GM18861 (cell line): ENCODE data around the gene GTSE1.

ENCODE experiments used
- ATAC-seq: cut with Tn5 transposase; IDR thresholded peaks from one replicate; pipeline ENCODE4 v1.9.1; 2021; ENCODE audit not compliant: unreplicated experiment

Gene GTSE1

DNA sequence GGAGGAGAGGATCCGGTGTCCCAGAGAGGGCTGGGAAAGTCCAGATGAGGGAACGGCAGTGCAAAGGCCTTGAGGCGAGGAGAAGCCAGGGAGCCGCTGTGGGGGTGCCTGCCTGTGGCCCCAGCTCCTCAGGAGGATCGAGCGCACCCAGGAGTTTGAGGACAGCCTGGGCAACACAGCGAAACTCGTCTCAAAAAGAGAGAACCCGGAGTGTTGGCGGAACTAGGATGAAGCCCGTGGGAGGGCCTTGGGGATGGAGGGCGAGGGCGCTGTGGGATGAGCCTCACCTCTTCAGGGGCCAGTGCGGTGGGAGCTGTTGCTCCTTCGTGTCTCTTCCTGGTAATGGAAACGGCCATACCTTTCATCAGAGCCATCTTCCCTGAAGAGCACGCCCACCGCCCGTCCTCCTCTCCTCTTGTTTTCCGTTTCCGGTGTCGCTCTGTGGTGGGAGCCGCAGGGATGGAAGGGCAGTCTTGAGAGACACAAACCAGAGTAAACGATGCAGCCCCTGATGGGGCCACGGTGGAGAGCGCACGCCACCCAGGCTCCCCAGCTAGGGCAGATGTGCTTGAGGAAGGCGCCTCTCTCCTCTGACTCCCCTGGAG is 54.6 kb downstream of the GTSE1 start:
- no peak for ATAC-seq

DNA sequence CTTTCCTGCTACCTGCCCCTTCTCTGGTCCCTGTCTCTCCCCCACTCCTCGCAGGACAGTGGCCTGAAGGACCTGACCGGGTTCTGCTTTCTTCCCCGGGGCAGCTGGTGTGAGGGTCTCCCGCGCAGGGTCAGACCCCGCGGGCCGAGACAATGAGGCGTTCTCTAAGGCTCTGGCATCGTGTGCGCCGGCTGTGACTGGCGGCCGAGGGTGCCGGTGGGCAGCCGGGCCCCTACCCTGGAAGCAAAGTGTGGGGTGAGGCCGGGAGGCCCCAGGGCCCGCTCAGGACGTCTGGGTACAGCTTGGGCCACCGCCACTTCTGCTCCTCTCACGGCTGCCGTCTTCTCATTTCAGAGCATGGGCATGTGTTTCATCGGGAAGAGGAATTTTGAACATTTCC is 55.1 kb downstream of the GTSE1 start:
- no peak for ATAC-seq

DNA sequence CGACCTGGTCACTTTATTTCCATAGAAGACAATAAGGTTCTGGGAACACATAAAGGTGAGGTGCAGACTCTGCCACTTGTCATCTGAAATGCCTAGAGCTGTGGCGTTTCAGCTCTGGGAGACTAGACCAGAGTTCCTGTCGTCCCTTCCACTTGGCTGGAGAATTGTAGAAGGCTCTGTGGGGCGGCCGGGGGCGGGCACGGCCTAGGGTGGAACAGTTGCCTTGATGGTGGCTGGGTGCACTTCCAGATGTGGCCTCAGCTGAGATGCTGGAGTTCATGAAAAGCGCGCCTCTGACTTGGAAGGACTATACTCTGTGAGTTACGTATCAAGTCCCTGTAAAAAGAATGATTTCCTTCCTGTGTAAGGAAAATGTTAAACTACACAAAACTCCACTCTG is 55.6 kb downstream of the GTSE1 start:
- ATAC-seq = no peak

DNA sequence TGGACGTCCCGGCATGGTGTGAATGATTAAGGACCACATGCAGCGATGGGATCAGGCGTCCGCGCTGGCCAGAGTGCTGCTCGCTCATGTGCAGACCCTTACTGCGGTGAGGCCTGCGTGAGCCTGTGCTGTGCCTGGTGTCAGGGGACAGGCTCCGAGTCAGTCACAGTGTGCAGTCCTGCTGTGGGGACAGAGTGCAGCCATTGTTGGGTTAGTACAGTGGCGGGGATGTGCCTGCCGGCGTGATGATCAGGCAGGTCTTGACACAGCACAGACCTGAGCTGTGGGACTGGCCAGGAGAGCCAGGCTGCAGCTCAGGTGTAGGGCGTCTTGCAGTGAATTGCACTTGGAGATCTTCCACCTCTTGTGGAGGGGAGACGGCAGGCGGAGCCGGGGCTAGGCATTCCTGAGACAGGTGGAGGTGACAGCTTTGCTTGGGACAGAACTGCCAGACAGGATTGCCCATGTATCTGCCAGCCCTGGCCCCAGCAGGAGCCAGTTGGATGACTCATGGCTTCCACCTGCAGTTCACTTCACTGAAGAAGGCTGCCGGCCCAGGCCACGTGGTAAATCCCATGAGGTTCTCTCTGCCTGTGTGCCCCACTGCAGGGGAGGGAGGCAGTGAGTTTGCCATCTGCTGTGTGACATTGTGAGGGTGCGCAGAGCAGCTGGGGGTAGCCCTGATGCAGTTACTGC is 56.2 kb downstream of the GTSE1 start:
- ATAC-seq = no peak

DNA sequence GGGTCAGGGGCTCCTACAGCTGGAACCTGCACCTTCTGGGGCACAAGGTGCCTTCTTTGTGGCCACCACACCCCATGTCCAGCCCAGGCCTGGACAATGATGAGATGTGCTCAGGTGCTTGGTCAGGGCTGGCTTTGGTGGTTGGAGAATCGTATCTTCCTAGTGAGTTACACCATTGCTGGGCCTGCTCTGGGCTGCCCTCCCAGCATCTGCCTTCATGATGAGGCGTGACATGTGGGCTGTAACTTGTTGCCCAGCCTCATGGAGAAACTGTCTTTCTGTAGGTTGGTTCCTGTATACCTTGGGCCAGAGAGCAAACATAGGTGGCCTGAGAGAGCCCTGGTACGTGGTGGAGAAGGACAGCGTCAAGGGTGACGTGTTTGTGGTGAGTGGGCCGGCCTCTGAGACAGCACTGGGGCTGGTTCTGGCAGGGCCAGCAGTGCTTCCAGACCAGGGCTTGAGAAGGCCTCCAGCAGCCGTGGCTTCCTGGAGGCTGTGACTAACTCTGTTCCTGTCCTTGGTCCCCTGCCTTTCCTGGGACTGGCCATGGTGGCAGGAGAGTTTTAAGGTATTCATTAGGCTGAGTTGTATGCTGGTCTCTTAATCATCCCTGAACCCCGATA is 56.9 kb downstream of the GTSE1 start:
- ATAC-seq = no peak

DNA sequence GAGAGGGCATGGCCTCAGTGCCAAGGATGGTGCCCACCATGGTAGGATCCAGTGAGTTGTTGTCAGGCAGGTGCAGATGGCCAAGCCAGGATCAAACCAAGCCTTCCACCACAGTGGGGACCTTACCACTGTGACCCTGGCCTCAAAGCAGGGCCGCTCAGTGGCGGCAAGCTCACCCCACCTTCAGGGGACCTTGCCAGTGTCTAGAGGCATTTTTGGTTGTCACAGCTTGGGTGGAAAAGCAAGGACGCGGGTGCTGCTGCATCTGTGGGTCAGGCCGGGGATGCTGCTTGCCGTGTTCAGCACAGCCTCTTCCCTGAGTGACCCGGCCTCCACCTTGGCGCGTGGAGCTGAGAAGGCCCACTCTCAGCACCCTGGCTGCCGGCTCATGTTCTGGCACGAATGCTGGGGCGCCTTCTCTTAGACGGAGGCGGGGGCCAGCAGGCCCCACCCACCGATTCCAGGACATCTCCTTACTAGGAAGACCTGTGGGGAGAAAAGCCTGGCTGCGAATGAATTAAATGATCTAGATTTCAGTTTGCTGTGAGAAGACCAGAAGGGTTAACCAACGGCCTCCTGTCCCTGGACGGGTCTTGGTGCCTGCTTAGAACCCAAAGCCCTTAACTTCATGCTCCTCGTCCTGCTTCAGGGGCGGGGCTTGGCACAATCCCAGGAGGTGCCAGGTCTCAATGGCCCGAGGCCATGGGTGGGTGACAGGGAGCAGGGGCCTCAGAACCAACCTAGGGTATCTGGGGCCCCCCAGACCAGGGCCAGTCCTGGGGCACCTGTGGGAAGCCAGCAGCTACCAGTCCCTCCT is 57.7 kb downstream of the GTSE1 start:
- ATAC-seq = no peak

DNA sequence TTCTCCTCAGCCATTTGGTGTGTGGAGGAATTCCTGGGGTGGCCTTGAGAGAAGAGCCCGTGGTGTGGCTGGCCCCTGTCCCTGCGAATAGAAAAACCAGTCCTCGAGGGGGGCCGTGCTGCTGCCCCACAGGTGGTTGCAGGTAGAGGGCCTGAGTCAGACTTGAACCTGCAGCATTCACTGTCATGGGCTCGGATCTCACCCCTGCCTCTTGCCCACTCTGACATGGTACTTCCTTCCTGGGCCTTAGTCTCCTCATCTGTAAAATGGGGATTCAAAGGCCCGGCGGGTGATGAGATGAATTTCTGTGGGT is 58.3 kb downstream of the GTSE1 start:
- no peak for ATAC-seq

DNA sequence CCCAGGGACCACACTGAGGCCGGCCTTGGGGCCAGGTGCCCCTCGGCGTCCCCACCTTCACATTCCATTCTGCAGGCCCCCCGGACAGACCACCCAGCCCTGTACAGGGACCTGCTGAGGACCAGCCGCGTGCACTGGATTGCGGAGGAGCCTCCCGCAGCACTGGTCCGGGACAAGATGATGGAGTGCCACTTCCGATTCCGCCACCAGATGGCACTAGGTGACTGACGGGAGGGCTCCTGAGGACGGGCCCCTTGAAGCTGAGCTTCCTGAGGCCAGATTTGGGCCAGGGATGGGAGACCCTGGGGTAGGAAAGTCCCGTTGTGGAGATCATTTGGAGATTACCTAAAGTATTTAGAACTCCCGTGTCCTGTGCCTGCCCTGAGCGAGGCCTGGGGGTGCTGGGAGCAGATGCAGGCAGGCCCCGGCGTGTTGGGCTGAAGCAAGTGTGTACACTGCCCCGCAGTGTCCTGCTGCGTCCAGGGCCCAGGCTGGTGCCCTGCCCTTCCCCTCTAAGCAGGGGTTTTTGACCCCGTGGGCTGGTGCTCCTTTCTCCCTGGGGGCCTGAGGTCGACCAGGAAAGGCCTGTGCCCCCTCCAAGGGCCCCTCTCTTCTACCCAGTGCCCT is 58.8 kb downstream of the GTSE1 start:
- no peak for ATAC-seq

DNA sequence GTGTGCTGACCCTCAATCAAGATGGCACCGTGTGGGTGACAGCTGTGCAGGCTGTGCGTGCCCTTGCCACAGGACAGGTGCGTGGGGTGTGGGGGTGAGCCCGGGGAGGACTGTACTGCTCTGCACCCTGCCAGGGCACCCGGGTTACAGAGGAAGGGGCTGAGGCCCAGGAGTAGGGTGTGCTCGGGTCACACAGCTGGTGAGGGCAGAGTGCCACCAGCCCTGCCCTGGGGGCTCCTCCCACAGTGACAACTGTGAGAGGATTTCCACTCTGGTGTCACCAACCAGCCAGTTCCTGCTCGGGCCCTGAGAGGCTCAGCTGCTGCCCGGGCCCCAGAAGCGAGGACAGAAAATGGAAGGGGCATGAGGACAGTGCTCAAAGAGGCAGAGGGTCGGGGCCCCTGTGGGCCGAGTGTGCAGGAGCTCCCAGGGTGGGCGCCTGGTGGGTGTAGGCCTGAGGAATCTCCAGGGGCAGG is 59.4 kb downstream of the GTSE1 start:
- ATAC-seq = no peak

DNA sequence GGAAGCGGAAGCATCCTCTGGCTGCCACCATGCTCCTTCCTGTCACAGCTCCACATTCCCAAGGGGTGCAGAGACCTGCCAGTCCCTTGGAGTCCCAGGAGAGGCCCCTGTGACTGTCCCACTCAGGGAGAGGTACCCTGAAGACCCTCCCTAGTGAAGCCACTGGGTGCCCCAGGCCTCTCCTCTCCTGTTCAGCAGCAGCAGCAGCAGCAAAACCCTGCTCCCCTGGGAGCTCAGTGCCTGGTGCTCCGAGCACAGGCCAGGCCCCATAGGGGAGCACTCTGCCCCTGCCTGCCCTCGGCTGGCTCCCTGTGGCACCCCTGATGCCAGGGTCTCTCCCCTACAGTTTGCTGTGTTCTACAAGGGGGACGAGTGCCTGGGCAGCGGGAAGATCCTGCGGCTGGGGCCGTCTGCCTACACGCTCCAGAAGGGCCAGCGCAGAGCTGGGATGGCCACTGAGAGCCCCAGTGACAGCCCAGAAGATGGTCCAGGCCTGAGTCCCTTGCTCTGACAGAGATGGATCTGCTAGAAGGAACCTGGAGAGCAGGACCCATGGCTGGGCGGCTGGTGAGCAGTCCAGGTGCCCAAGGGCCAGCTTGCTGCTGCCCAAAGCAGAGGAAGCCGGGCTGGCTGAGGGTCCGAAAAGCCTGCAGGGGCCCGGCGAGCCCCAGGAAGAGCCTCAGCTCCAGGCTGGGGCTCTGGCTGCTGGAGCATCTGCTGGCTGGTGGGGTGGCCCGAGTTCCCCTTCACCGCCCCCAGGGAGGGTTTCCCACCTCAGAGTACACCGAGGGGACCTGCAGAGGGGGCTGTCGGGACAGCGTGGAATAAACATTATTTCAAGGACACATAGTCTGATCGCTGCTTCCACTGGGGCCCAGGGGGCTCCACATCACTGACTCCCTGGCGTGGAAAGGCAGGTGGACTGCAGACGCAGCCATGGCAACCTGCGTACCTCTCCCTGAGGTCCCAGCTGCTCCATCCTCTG is 60.1 kb downstream of the GTSE1 start:
- no peak for ATAC-seq

DNA sequence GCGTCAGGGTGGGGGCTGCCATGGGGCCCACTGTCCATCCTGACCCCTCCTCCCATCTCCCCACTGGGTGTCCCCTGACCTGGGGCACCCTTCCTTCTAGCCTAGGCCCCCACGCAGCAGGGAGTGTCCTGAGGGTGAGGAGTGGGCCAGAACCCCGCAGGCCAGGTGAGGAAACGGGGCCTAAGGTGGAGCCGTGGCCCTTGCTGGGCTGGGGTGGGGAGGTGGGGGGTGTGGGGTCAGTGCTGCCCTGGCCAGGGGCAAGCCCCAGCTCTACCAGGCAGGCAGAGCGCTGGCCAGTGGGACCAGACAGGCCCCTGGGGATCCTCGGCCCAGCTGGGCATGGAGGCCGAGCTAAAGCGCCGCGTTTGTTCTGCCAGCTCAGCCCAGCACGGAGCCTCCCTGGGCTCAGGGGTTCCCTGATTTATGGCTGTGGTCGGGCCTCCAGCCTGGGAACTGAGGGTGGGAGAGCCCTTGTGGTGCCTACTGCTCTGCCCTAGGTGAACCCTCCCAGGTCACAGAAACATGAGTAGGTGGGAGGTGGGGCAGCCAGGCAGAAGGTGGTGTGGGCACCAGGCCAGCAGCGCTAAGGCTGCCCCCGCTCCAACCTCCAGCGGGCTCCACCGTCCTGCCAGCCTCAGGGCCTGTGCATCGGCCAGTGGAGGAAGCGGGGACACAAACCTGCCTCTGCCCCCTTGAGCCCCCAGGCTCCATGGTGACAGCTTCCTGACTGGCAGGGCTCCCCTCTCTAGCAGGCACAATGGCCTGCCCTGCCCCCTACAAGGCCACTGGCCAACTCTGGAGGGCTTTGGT is 61.2 kb downstream of the GTSE1 start:
- ATAC-seq = no peak

DNA sequence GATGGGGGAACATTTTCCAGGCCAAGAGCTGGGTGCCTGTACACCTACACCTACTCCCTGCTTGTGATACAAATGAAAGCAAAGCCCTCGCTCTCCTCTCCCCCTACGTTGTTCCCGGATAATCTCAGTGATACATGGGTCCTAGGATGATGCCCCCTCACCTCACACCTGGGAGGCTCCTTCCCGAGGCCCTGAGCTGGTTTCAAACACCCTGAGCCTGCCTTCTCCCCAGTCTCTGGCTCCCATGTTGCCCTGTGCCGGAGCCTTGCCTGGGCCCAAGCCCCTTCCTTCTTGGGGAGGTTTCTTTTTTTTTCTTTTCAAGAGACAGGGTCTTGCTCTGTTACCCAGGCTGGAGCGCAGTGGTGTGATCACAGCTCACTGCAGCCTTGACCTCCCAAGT is 62.1 kb downstream of the GTSE1 start:
- no peak for ATAC-seq

DNA sequence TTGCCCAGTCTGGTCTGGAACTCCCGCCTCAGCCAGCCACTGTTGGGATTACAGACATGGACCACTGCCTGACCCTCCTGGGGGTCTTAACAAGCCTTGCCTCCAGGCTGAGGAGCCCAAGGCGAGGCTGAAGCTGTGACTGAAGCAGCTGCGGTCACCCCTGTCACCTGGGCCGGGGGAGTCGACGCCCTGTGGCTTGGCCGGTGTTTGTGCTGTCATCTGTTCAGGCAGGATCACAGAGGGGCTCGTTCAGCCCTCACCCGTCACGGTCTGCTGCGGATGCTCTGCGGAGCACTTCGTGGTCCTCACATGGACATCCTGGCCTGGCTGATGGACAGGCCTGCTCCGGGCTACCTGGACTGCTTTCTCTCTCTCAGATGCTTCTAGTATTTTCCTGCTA is 62.7 kb downstream of the GTSE1 start:
- ATAC-seq = no peak

DNA sequence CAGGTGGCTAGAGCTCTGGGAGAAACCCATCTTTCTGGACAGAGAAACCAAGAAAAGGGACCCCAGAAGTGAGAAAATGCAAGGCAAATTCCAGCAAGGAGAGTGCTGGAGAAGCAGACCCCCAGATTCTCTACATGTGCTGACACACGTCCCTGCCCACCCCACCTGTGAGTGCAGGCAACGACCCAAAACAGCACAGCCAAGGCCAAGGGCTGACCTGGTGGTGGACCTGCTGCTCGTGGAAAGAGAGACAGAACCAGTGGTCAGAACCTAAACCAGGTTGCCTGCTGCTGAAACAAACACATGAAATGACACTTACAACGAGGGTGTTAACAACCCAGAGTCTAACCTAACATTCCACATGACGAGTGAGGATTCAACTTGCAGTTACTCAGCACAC is 63.4 kb downstream of the GTSE1 start:
- ATAC-seq = no peak

DNA sequence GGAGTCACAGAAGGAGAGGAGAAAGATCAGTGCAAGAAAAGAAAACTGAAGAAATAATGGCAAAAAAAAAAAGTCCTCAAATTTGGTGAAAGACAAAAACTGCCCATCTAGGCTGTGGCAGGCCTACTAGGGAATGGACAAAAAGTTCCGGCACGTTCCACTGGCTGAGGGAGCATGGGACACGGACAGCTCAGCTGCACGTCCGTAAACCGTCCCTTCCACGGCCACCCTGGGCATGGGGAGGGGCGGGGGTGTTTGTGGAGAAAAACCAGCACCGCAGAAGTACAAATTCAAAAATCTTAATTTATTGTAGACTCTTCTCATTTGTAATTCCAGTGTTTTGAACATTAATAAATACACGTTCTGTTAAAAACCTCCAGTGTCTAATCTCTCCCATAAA is 64.2 kb downstream of the GTSE1 start:
- no peak for ATAC-seq

DNA sequence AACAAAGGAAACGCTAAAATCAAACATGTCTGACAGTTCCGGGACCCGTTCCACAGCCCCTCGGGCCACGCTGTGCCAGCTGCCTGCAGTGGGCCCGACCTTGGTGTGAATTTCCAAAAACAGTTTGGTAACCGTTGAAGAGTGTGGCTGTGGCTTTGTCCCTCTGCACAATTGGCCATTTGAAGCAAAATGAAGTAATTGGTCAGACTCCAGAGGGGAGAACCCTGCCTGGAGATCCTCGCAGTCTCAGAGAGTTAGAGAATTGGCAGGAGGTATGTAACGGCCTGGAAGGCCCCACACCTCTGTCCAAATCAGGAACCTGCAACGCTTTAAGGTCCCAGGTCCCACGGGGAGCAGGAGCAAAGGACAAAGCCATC is 65.1 kb downstream of the GTSE1 start:
- no peak for ATAC-seq

DNA sequence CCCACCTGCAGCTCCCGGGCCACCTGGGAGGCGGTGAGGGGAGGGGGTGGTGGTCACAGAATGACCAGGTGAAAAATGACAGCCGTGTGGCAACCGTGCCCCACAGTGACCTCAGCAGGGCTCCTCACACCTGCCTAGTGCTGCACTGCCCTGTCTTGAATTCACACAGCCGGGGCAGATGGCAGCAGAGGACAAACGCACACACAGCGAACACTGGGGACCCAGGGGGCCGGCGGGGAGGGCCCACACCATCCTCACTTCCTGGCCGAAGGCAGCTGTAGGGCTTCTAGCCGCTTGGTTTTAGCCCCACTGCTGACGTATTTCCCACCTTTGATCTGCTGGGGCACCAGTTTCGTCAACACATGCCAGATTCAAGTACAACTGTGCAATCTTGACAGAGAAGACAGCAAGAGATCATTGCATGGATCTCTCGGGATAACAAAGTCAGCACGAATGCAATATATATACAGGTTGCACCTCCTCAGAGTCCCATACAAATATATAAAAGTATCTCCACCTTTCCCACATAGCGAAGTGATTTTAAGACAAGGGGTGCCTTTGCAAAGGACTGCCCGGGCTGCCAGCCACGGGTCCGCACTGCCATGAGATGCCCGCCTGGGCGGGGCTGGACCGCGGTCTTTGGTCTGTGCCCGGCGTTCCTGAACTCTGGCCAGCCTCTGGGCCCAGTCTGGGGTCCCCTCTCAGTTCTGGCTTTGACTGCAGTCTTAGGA is 65.7 kb downstream of the GTSE1 start:
- ATAC-seq = no peak

DNA sequence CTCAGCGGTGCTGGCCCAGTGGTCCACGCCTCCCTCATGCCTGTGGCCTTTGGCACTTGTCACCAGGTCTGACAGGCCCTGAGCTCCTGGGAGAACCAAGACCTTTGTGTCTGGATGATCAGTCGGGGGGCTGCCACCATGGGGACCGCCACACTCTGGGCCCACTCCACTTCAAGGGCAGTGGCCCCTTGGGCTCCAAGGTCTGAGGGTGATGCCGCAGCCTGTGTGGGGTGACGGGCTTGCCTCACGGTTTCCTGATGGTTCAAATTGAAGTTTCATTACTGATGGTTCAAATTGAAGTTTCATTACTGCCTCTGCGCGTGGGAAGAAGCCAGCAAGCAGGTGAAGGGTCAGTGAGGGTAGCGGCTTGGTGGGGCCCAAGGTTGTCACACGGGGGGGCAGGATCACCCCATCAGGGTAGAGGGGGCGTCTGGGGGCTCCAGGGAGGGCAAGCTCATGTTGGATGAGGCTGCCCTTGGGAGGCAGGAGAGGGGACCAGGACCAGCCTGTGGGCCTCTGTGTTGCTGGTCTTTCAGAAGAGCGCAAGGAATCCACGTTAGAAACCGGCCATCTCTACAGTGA is 66.4 kb downstream of the GTSE1 start:
- no peak for ATAC-seq
